HEK293 (cell line): Measurements from ENCODE around the gene HUNK.

Experiments used
- CTCF ChIA-PET: fragments of 350-600 bp; formaldehyde crosslinking; extraction: SDS; loops from one replicate; lab custom pipeline; 2021; ENCODE audit warnings: antibody characterized with exemption; lab: Yijun Ruan, JAX
- POLR2A ChIA-PET: fragments of 300-600 bp; formaldehyde crosslinking; extraction: SDS; loops from one replicate; lab custom pipeline; 2020; ENCODE audit warnings: antibody characterized with exemption, inconsistent platforms; lab: Yijun Ruan, JAX
- H3K27ac ChIP-seq: fragments of 200-500 bp; sonication (Bioruptor generic); 2 replicates; pipeline ENCODE4 v1.5.1; 2014; ENCODE audit warnings: low read depth, low read length, control low read depth, inconsistent platforms; ENCODE audit errors: extremely low read depth
- H3K36me3 ChIP-seq, 2 experiments: fragments of 200-500 bp in 1 of 2; sonication (Bioruptor generic) in 1 of 2; 1 replicate in 1 of 2; 2 replicates in 1 of 2; pipeline ENCODE4 v1.5.1; 2014 to 2017; ENCODE audit warnings: inconsistent platforms in 2 of 2, low read length in 2 of 2; ENCODE audit not compliant: control insufficient read depth in 2 of 2, insufficient read depth in 1 of 2
- H3K4me1 ChIP-seq: fragments of 200-500 bp; sonication (Bioruptor generic); 2 replicates; pipeline ENCODE4 v1.5.1; 2014; ENCODE audit warnings: mild to moderate bottlenecking, low read length, inconsistent platforms; ENCODE audit not compliant: control insufficient read depth, insufficient read depth
- H3K4me3 ChIP-seq: 2 replicates; pipeline ENCODE4 v1.5.1; 2011; ENCODE audit warnings: low read depth, mild to moderate bottlenecking, control low read depth, low read length, moderate library complexity
- H3K9me3 ChIP-seq: fragments of 200-500 bp; sonication (Bioruptor generic); 2 replicates; pipeline ENCODE4 v1.5.1; 2014; ENCODE audit warnings: low read depth, low read length, inconsistent platforms; ENCODE audit not compliant: control insufficient read depth, insufficient read depth
- ATF2 ChIP-seq: fragments of 450-650 bp; formaldehyde crosslinking; IDR thresholded peaks from 2 replicates; pipeline ENCODE4 v1.5.1; 2016; ENCODE audit warnings: missing biosample characterization, missing genetic modification characterization, low read depth
- GLIS2 ChIP-seq: fragments of 450-650 bp; formaldehyde crosslinking; IDR thresholded peaks from 2 replicates; pipeline ENCODE4 v1.5.1; 2016; ENCODE audit warnings: missing biosample characterization, missing genetic modification characterization
- HIC1 ChIP-seq: fragments of 450-650 bp; formaldehyde crosslinking; IDR thresholded peaks from 2 replicates; pipeline ENCODE4 v1.5.1; 2016; ENCODE audit warnings: missing biosample characterization, missing genetic modification characterization
- OVOL3 ChIP-seq: fragments of 450-650 bp; formaldehyde crosslinking; IDR thresholded peaks from 2 replicates; pipeline ENCODE4 v1.5.1; 2016; ENCODE audit warnings: missing biosample characterization, missing genetic modification characterization
- SP7 ChIP-seq: fragments of 450-650 bp; formaldehyde crosslinking; IDR thresholded peaks from 2 replicates; pipeline ENCODE4 v1.5.1; 2016; ENCODE audit warnings: missing biosample characterization, missing genetic modification characterization
- WT1 ChIP-seq: fragments of 450-650 bp; formaldehyde crosslinking; IDR thresholded peaks from 2 replicates; pipeline ENCODE4 v1.5.1; 2016; ENCODE audit warnings: missing biosample characterization, missing genetic modification characterization
- YY1 ChIP-seq: fragments of 450-650 bp; formaldehyde crosslinking; IDR thresholded peaks from 2 replicates; pipeline ENCODE4 v1.5.1; 2018; ENCODE audit warnings: missing biosample characterization, missing genetic modification characterization
- ZBTB10 ChIP-seq: fragments of 450-650 bp; formaldehyde crosslinking; IDR thresholded peaks from 2 replicates; pipeline ENCODE4 v1.5.1; 2016; ENCODE audit warnings: missing biosample characterization, missing genetic modification characterization
- ZBTB8A ChIP-seq: fragments of 450-650 bp; formaldehyde crosslinking; IDR thresholded peaks from 2 replicates; pipeline ENCODE4 v1.5.1; 2016; ENCODE audit warnings: missing biosample characterization, missing genetic modification characterization
- ZFP37 ChIP-seq: fragments of 450-650 bp; formaldehyde crosslinking; IDR thresholded peaks from 2 replicates; pipeline ENCODE4 v1.5.1; 2016; ENCODE audit warnings: missing biosample characterization, missing genetic modification characterization
- ZNF133 ChIP-seq: fragments of 450-650 bp; formaldehyde crosslinking; IDR thresholded peaks from 2 replicates; pipeline ENCODE4 v1.5.1; 2016; ENCODE audit warnings: missing biosample characterization, missing genetic modification characterization
- ZNF138 ChIP-seq: fragments of 450-650 bp; formaldehyde crosslinking; IDR thresholded peaks from 2 replicates; pipeline ENCODE4 v1.5.1; 2016; ENCODE audit warnings: missing biosample characterization, missing genetic modification characterization, borderline replicate concordance
- ZNF155 ChIP-seq: fragments of 450-650 bp; formaldehyde crosslinking; IDR thresholded peaks from 2 replicates; pipeline ENCODE4 v1.5.1; 2016; ENCODE audit warnings: missing biosample characterization, missing genetic modification characterization
- ZNF169 ChIP-seq: fragments of 450-650 bp; formaldehyde crosslinking; IDR thresholded peaks from 2 replicates; pipeline ENCODE4 v1.5.1; 2016; ENCODE audit warnings: missing biosample characterization, missing genetic modification characterization
- ZNF324 ChIP-seq: fragments of 450-650 bp; formaldehyde crosslinking; IDR thresholded peaks from 2 replicates; pipeline ENCODE4 v1.5.1; 2016; ENCODE audit warnings: missing biosample characterization, missing genetic modification characterization
- ZNF350 ChIP-seq: fragments of 450-650 bp; formaldehyde crosslinking; IDR thresholded peaks from 2 replicates; pipeline ENCODE4 v1.5.0; 2017; ENCODE audit warnings: missing biosample characterization, mild to moderate bottlenecking, missing genetic modification characterization
- ZNF354C ChIP-seq: fragments of 450-650 bp; formaldehyde crosslinking; IDR thresholded peaks from 2 replicates; pipeline ENCODE4 v1.5.1; 2016; ENCODE audit warnings: missing biosample characterization, missing genetic modification characterization, low read depth, borderline replicate concordance
- ZNF404 ChIP-seq: fragments of 450-650 bp; formaldehyde crosslinking; IDR thresholded peaks from 2 replicates; pipeline ENCODE4 v1.5.1; 2017; ENCODE audit warnings: missing biosample characterization, missing genetic modification characterization
- ZNF560 ChIP-seq: fragments of 450-650 bp; formaldehyde crosslinking; IDR thresholded peaks from 2 replicates; pipeline ENCODE4 v1.5.1; 2017; ENCODE audit warnings: missing biosample characterization, missing genetic modification characterization, borderline replicate concordance
- ZNF561 ChIP-seq: fragments of 450-650 bp; IDR thresholded peaks from 2 replicates; pipeline ENCODE4 v1.5.1; 2018; ENCODE audit warnings: missing biosample characterization, missing genetic modification characterization, borderline replicate concordance
- ZNF629 ChIP-seq: fragments of 450-650 bp; formaldehyde crosslinking; IDR thresholded peaks from 2 replicates; pipeline ENCODE4 v1.5.1; 2017; ENCODE audit warnings: missing biosample characterization, missing genetic modification characterization
- ZNF639 ChIP-seq: fragments of 450-650 bp; formaldehyde crosslinking; IDR thresholded peaks from 2 replicates; pipeline ENCODE4 v1.5.1; 2016; ENCODE audit warnings: missing biosample characterization, missing genetic modification characterization
- ZNF785 ChIP-seq: fragments of 450-650 bp; formaldehyde crosslinking; IDR thresholded peaks from 2 replicates; pipeline ENCODE4 v1.5.1; 2016; ENCODE audit warnings: missing biosample characterization, missing genetic modification characterization
- ZNF843 ChIP-seq: fragments of 450-650 bp; formaldehyde crosslinking; IDR thresholded peaks from 2 replicates; pipeline ENCODE4 v1.5.1; 2016; ENCODE audit warnings: missing biosample characterization, missing genetic modification characterization
- ZXDB ChIP-seq: fragments of 450-650 bp; formaldehyde crosslinking; IDR thresholded peaks from 2 replicates; pipeline ENCODE4 v1.5.1; 2016; ENCODE audit warnings: missing biosample characterization, missing genetic modification characterization

The HUNK gene

GRCh38 chr21:32021319-32021994, 148.6 kb downstream of the HUNK start:
- no peak overlapping the region for H3K27ac ChIP-seq
- POLR2A ChIA-PET: no interaction called here

GRCh38 chr21:32022146-32022545, 149.3 kb downstream of the HUNK start:
- ChIA-PET POLR2A (no interaction called here), CTCF (no interaction called here)
- no peaks in the 10 kb centered on the region for H3K4me1 ChIP-seq
- no peak overlapping the region for H3K4me3 ChIP-seq
- no peak overlapping the region for H3K27ac ChIP-seq
- H3K9me3 ChIP-seq: no peaks in the 10 kb centered on the region
- TF ChIP-seq ZBTB8A (tag by site-specific recombination) (no peak), ZNF404 (no peak), ZXDB (tag by site-specific recombination) (no peak), WT1 (tag by site-specific recombination) (no peak)
- TF ChIP-seq, all 188 proteins: peak for 0
- H3K36me3 ChIP-seq: no peaks in the 10 kb centered on the region

More at GRCh38 chr21:32021319-32021994, 148.6 kb downstream of the HUNK start:
- H3K9me3 ChIP-seq: no peaks in the 10 kb centered on the region
- no peak overlapping the region for H3K4me3 ChIP-seq
- H3K36me3 ChIP-seq: no peaks in the 10 kb centered on the region
- TF ChIP-seq ZNF561 (tag by site-specific recombination) (no peak), ZNF560 (tag by site-specific recombination) (no peak), ZNF354C (tag by site-specific recombination) (no peak), ZNF138 (no peak), ZNF639 (tag by site-specific recombination) (no peak), ZFP37 (tag by site-specific recombination) (no peak), ATF2 (no peak), YY1 (tag by site-specific recombination) (no peak), ZNF843 (tag by site-specific recombination) (no peak)
- CTCF ChIA-PET: interaction anchor here (0.6 kb wide), 1 partner anchor 73 kb away, joined by 3 read pairs; no protein-coding TSS in a partner anchor
- H3K4me1 ChIP-seq: no peaks in the 10 kb centered on the region

- Histone ChIP-seq H3K9me3 (no peaks in the 10 kb centered on the region), H3K36me3 (no peaks in the 10 kb centered on the region), H3K4me1 (no peaks in the 10 kb centered on the region), H3K27ac (no peak overlapping the region), H3K4me3 (no peak overlapping the region)
- ChIA-PET POLR2A (no interaction called here), CTCF (no interaction called here)
- TF ChIP-seq ZBTB10 (no peak), ZNF629 (no peak), HIC1 (tag by site-specific recombination) (no peak), GLIS2 (tag by site-specific recombination) (no peak), OVOL3 (no peak), ZNF324 (tag by site-specific recombination) (no peak), ZNF169 (tag by site-specific recombination) (no peak), ZNF785 (no peak), SP7 (tag by site-specific recombination) (no peak), ZNF133 (tag by site-specific recombination) (no peak), ZNF155 (tag by site-specific recombination) (no peak), ZNF350 (no peak)
Measured at GRCh38 chr21:32030146-32030652, 157.4 kb downstream of the HUNK start.
